Suprapubic skin (tissue), 2 donors: ENCODE measurements around the gene GALNT9.

ENCODE experiments used
- EP300 ChIP-seq: sonication (generic); formaldehyde crosslinking; IDR thresholded peaks from one replicate; pipeline ENCODE4 v1.6.1; 2017; ENCODE audit warnings: antibody characterized with exemption
- POLR2A ChIP-seq, 2 donors: fragments of 450-650 bp; IDR thresholded peaks; one replicate each; pipeline ENCODE4 v1.6.1; 2017; ENCODE audit warnings: antibody characterized with exemption in 2 of 2, mild to moderate bottlenecking in 2 of 2, moderate library complexity in 2 of 2

- TF ChIP-seq POLR2A (IDR thresholded peaks at IDR 0.05) (no peak), EP300 (no peak)
These were observed 75.5 kb downstream of the GALNT9 start for GRCh38 chr12:132253698-132254480.
